GM18868 (cell line): ENCODE measurements around the gene ALDH7A1.

Experiments
- ATAC-seq: cut with Tn5 transposase; IDR thresholded peaks from one replicate; pipeline ENCODE4 v1.9.1; 2021; ENCODE audit warnings: mild to moderate bottlenecking, moderate library complexity; ENCODE audit not compliant: unreplicated experiment

ALDH7A1 gene

DNA sequence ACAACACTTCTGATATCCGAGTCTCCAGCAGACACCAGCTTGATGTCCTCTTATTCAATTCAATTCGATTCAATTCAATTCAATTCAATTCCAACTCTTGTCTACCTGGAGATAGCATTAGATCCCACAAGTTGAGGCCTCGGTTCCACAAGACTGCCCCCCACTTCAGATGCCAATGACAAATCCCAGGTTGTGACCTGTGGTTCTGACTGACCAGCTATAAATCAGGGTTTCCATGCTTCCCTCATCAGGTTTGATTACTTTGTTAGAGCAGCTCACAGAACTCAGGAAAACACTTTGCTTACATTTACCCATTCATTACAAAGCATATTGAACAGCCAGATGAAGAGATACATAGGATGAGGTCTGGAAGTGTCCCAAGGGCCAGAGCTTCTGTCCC lies 82.6 kb downstream of the ALDH7A1 start:
- no peak for ATAC-seq

DNA sequence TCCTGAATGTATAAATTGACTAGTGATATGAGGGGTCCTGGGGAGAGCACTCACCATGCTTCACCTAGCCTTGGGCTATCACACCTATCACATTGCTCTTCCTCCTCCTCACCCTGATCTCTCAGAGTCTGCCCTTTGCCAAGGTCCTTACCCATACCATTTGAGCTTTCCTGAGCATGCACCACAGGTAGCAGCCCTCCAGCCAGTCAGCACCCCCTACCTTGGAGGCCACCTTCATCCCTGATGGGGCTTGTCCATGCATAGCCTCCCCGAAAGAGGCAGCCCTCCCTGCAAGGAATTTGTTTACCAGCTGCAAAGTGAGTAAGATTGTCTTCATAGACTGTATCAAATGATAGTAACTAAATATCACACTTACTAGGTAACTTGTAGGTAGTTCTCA lies 83.1 kb downstream of the ALDH7A1 start:
- ATAC-seq, result no peak

GRCh38 chr5:126509339-126509738 lies 85.7 kb downstream of the ALDH7A1 start:
- ATAC-seq, result no peak

- ATAC-seq, result no peak
Observed at GRCh38 chr5:126508962-126509279, 86.1 kb downstream of the ALDH7A1 start.

DNA sequence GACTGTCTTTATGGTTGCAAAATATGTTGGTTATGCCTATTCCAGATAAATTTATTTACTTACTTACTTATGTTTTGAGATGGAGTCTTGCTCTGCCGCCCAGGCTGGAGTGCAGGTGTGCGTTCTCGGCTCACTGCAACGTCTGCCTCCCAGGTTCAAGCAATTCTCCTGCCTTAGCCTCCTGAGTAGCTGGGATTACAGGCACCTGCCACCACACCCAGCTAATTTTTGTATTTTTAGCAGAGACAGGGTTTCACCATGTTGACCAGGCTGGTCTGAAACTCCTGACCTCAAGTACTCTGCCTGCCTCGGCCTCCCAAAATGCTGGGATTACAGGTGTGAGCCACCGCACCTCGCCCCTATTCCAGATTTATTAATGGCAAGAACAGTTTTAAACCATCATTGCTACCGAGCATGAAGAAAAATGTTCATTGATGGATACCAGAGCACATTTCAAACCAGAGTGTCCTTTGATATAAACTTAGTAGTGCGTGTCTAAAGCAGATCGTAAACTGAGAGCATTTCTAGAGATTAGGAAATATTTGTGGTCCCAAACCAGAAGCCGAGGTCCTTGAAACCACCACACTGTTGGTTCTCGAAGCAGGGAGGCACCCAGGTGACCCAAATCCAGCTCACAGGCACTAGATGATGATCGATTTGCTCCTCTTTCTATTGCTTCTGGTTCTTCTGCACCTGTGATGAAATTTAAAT lies 86.6 kb downstream of the ALDH7A1 start:
- ATAC-seq, result no peak

DNA sequence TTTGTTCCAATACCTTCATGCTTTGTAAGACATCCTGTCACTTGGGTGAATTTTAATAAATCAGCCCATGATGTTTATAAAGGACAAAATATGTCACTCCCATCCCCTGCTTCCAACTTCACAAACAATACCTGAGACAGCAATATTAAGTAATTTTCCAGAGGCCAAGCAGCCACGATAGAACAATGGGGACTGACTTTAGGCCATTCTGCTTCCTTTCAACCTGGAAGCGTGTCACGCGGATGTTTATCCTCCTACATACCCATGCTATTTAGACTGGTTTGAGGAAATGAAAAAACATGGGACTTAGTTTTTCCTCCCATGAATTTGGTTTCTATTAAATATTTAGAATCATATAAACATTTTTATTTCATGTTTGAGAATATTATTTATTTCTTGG lies 88.9 kb downstream of the ALDH7A1 start:
- ATAC-seq, result no peak

GRCh38 chr5:126503602-126504104 lies 91.4 kb downstream of the ALDH7A1 start:
- no peak for ATAC-seq

GRCh38 chr5:126501448-126501847 lies 93.6 kb downstream of the ALDH7A1 start:
- ATAC-seq, result no peak

GRCh38 chr5:126499853-126500342 lies 95.1 kb downstream of the ALDH7A1 start:
- ATAC-seq, result peak; percentile 61

DNA sequence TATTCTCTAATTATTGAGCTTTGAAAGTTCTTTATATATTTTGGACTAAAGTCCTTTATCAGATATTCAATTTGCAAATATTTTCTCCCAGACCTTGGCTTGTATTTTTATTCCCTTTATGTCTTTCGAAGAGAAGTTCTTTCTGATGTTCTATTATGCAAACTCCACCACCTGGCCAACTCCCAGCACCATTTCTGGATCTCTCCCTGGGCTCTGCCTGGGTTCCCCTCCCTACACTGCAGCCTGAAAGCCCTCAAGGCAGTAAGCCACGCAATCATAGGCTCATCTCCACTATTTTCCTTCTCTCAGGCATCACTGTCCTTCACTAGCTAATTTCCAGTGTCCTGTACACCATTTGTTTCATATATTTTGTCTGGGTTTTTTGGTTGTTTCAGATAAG lies 95.7 kb downstream of the ALDH7A1 start:
- ATAC-seq, result no peak

DNA sequence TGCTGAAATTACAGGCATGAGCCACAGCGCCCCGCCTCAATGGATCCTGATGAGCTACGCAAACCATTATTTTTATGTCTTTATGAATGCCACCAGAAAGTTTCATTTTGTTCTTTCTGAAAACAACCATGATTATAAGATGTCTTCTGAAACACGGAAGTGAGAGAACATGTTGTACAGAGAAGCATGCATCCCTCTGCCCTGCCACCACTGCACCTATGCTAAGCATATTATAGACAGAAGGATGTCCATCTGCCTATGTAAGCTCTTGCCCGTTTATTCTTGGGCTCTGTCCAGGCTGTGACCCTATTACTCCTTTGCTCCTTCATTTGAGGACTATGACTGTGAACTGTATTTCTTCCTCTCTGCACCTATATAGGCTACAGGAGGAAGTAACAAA lies 97.5 kb downstream of the ALDH7A1 start:
- peak; percentile 76 for ATAC-seq

- no peak for ATAC-seq
Observed at GRCh38 chr5:126494393-126494792, 100.6 kb downstream of the ALDH7A1 start.

- no peak for ATAC-seq
Observed at GRCh38 chr5:126492939-126493338, 102.1 kb downstream of the ALDH7A1 start.

DNA sequence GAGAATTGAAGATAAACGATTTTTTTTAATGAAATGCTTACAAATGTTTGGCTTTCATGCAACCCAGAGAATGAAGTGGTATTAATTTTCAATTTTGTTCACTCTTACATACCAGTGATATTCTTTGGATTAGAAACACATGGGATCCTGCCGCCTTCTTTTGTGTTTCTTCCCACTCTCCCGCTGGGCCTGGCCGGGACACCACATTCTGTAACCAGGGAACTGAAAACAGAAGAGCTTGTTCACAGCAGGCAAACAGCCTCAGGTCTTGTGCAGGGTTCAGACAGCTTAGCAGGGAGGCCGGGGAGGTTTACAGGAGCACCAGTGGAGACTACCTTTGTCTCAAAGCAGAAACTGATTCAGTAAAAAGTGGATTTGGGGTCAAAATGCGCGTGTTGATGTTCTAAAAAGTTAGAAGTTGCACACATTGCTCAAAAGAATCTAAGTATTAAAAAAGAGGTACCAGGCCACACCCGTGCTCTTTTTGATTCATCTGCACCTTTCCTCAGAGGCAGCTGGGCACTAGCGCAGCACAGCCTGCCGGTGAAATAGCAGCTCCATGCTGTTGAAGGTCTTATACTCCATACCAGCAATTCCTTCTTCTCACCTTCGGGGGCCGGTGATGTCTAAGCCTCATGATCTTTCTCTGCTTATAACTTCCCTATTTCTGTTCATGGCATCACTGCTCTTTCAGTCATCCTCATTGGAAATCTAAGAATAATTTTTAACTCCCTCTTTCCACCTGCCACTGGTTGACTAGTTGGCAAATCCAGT lies 104.7 kb downstream of the ALDH7A1 start:
- no peak for ATAC-seq

DNA sequence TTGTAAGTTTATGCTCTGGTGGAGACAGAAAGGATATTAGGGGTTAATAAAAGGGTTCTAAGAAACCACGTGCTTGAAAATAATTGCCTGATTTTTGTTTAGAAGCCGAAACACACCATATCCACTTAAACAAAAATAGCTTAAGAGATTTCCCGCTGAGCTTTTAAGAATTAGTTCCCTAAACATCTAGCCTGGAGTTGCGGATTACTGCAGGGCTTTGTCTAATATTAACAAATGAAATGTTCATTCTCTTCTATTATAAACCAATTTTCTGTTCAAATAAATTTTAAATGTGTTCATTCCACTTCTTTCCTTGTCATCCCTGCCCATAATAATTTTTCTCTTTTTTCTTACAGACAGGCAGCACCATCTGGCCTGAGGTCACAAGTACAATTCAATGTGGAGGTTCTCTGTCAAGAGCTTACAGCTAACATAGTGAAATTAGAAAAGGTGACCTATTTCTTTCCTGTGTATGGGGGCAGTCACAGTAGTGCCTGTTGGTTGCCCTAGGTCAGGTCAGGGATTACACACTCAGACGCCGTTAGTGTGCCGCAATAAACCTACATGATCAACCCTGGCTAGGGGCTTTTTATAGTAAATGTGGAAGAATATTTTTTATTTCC lies 106.5 kb downstream of the ALDH7A1 start:
- no peak for ATAC-seq

DNA sequence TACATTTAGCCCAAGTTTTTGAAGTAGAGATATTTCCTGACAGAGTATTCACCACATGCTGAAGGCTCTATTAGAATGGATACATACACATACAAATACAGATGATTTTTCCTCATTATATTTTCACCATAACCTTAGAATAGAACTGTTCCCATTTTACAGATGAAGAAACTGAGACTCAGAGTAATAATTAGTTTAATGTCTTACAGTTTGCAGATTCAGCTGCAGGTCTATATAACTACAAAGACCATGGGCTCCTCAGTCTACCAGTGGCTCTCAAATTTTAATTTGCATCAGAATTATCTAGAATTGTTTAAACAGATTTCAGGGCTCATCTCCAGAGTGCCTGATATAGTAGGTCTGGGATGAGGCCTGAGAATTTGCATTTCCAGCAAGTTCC lies 107.4 kb downstream of the ALDH7A1 start:
- ATAC-seq, result no peak

DNA sequence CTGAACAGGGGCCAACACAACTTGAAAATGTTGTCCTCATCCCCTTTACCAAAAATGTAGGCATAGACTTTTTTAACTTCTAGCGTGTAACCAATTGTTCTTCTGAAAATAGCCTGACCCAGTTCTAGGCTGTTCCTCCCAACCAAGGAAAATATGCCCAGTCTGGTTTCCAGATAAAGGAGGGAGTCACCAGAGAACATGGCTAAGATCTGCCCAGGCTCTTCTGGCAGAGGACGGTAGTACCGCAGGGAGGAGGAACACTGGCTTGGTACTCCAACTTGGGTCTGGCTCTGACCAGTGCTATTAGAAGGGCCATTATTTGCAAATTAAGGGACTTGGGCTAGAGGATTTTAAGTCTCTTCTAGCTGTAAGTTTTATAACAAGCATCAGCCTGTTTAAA lies 108.7 kb downstream of the ALDH7A1 start:
- no peak for ATAC-seq

DNA sequence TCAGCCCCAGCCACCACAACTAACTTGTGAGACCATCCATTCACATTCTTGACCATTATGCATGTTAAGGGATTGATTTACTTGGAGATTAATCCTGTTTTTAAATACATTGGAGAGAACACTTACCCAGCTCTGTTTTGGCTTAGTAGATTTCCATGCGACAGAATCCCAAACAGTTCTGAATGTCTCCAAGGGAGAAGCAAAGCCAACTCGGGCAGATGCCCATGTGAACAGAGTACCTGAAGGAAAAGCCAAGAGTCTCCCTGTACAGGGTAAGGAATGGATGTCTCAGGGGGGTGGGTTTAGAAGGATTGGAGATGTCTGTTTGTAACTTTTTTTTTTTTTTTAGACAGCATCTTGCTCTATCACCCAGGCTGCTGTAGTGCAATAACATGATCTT lies 110.8 kb downstream of the ALDH7A1 start:
- no peak for ATAC-seq

GRCh38 chr5:126483156-126483555 lies 111.9 kb downstream of the ALDH7A1 start:
- ATAC-seq, result no peak

GRCh38 chr5:126482591-126482990 lies 112.4 kb downstream of the ALDH7A1 start:
- ATAC-seq, result no peak

- ATAC-seq, result no peak
Observed at GRCh38 chr5:126481243-126481642, 113.8 kb downstream of the ALDH7A1 start.
